B cell (primary cell): Measurements from ENCODE around the gene CHST11.

Source experiments
- EZH2 ChIP-seq: IDR thresholded peaks from 2 replicates; pipeline ENCODE4 v1.6.1; 2012; ENCODE audit warnings: borderline replicate concordance, low read depth, mild to moderate bottlenecking, moderate library complexity, low read length; ENCODE audit not compliant: insufficient read depth, poor library complexity, severe bottlenecking
- TF ChIP-seq, protein P1 (sequence below): fragments of 200-600 bp; IDR thresholded peaks from one replicate; pipeline ENCODE4 v1.8.0; 2022; ENCODE audit warnings: antibody characterized with exemption, mild to moderate bottlenecking

DNA sequence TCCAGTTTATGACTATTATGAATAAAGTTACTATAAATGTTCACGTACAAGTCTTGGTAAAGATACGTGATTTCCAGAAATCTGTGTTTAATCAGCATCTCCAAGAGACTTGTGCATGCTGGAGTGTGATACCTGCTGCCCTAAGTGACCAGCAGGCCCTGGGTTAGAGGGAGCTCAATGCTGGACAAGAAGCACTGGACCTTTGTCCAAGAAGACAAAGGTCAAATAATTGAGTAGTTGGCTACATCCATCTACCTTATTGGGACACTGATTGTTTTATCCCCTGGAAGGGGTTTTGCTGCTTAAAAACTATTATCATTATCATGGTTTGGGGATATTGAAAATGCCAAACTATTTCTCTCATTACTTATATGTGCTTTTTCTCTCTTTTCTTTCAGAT, 37.0 kb upstream of the CHST11 start:
- TF ChIP-seq, protein P1, sequence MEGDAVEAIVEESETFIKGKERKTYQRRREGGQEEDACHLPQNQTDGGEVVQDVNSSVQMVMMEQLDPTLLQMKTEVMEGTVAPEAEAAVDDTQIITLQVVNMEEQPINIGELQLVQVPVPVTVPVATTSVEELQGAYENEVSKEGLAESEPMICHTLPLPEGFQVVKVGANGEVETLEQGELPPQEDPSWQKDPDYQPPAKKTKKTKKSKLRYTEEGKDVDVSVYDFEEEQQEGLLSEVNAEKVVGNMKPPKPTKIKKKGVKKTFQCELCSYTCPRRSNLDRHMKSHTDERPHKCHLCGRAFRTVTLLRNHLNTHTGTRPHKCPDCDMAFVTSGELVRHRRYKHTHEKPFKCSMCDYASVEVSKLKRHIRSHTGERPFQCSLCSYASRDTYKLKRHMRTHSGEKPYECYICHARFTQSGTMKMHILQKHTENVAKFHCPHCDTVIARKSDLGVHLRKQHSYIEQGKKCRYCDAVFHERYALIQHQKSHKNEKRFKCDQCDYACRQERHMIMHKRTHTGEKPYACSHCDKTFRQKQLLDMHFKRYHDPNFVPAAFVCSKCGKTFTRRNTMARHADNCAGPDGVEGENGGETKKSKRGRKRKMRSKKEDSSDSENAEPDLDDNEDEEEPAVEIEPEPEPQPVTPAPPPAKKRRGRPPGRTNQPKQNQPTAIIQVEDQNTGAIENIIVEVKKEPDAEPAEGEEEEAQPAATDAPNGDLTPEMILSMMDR, result no peak
- TF ChIP-seq EZH2, result no peak
